ENCODE data around the gene SLC47A1. TPM values are rescaled to one million over a fixed set of nuclear protein-coding genes. Genes with fewer than 3 reads are reported as not detected.
A peak's percentile ranks its signal among the peaks of the same experiment; 100 is the strongest.

Gene SLC47A1
- total and polyA plus RNA-seq, 10 of the 15 experiments (the other 5 are each of a cell fraction or from before 2014, with no cell fraction given), result 0.41 TPM; not detected in 9

DNA sequence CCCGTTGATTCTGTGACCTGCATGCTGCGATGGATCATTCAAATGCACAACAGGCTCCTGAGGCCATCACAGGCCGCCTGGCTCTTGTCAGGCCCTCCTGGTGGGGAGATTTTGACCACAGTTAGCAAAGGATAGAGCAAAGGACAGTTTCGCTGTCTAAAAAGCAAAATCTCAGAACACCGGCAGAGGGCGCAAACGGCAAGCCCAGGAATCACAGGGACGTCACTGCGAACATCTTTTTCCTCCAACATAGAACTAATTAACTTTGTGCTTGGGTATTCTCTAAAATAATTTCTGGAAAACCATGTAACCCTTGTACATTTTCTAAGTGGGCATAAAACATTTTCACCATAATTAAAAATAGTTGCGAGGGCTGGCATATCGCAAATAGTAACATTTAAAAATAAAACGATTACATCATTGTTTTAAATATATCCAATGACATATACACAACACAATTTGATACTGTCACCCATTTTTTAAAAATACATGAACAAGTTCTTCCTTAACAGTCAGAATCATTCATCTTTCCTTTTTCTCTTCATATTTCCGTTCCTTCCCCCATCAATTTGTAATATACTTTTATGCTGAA is 19.7 kb upstream of the SLC47A1 start (continued):
- TF ChIP-seq KLF5 (IDR thresholded peaks at IDR 0.05; ENCODE audit: partially characterized antibody) (no peak), SUPT20H (IDR thresholded peaks at IDR 0.05; ENCODE audit: borderline replicate concordance, control insufficient read depth, low read depth, low read length) (no peak), TAF1 (IDR thresholded peaks at IDR 0.05; ENCODE audit: borderline replicate concordance, low read depth, low read length) (no peak), EGR1 (IDR thresholded peaks at IDR 0.05; ENCODE audit: borderline replicate concordance in 1 of 2, low read depth in 2 of 2, low read length in 2 of 2) (no peak), RAD51 (IDR thresholded peaks at IDR 0.05) (no peak), POLR2AphosphoS5 (IDR thresholded peaks at IDR 0.05; ENCODE audit: low read length) (no peak), NBN (IDR thresholded peaks at IDR 0.05) (no peak), SREBF1 (IDR thresholded peaks at IDR 0.05; ENCODE audit: low read length) (no peak), CBX5 (IDR thresholded peaks at IDR 0.05; ENCODE audit: low read depth) (no peak), JUNB (IDR thresholded peaks at IDR 0.05) (peak; percentile 64), TARDBP (IDR thresholded peaks at IDR 0.05; ENCODE audit: borderline replicate concordance) (no peak), KAT2A (conservative IDR thresholded peaks at IDR 0.05; ENCODE audit: control insufficient read depth, low read depth, low read length) (no peak), HDGF (IDR thresholded peaks at IDR 0.05) (no peak), CREM (IDR thresholded peaks at IDR 0.05; ENCODE audit: low read depth) (peak; percentile 85), SMAD1 (IDR thresholded peaks at IDR 0.05; ENCODE audit: low read depth, partially characterized antibody) (no peak), CREB1 (IDR thresholded peaks at IDR 0.05; ENCODE audit: low read depth) (peak; percentile 59; the same call in 1 of the 2 replicates), RUNX3 (IDR thresholded peaks at IDR 0.05; ENCODE audit: low read length) (0 out of 2 replicates have a peak, but pooled peaks have one; percentile 18), SMC3 (IDR thresholded peaks at IDR 0.05; ENCODE audit: borderline replicate concordance, low read length) (peak; percentile 97), ATF7 (IDR thresholded peaks at IDR 0.05; ENCODE audit: low read depth) (peak; percentile 95), NR2C1 (IDR thresholded peaks at IDR 0.05) (no peak), RB1 (IDR thresholded peaks at IDR 0.05; ENCODE audit: borderline replicate concordance) (0 out of 2 replicates have a peak, but pooled peaks have one; percentile 25), MEF2A (IDR thresholded peaks at IDR 0.05; ENCODE audit: insufficient read depth, low read depth, low read length) (peak; percentile 80), BHLHE40 (IDR thresholded peaks at IDR 0.05; ENCODE audit: borderline replicate concordance in 1 of 2, low read depth in 2 of 2, low read length in 1 of 2) (0 out of 4 replicates have a peak, but pooled peaks of 1 of the 2 experiments have one; percentile 23), EED (IDR thresholded peaks at IDR 0.05; ENCODE audit: low read depth) (no peak), TBL1XR1 (IDR thresholded peaks at IDR 0.05; ENCODE audit: low read depth, low read length) (no peak), GATAD2B (conservative IDR thresholded peaks at IDR 0.05; ENCODE audit: low read depth) (no peak)
- TF ChIP-seq, protein P1, sequence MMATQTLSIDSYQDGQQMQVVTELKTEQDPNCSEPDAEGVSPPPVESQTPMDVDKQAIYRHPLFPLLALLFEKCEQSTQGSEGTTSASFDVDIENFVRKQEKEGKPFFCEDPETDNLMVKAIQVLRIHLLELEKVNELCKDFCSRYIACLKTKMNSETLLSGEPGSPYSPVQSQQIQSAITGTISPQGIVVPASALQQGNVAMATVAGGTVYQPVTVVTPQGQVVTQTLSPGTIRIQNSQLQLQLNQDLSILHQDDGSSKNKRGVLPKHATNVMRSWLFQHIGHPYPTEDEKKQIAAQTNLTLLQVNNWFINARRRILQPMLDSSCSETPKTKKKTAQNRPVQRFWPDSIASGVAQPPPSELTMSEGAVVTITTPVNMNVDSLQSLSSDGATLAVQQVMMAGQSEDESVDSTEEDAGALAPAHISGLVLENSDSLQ (IDR thresholded peaks at IDR 0.05), result no peak
- TF ChIP-seq, protein P2, sequence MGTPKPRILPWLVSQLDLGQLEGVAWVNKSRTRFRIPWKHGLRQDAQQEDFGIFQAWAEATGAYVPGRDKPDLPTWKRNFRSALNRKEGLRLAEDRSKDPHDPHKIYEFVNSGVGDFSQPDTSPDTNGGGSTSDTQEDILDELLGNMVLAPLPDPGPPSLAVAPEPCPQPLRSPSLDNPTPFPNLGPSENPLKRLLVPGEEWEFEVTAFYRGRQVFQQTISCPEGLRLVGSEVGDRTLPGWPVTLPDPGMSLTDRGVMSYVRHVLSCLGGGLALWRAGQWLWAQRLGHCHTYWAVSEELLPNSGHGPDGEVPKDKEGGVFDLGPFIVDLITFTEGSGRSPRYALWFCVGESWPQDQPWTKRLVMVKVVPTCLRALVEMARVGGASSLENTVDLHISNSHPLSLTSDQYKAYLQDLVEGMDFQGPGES (IDR thresholded peaks at IDR 0.05), result no peak
- TF ChIP-seq, protein P3, sequence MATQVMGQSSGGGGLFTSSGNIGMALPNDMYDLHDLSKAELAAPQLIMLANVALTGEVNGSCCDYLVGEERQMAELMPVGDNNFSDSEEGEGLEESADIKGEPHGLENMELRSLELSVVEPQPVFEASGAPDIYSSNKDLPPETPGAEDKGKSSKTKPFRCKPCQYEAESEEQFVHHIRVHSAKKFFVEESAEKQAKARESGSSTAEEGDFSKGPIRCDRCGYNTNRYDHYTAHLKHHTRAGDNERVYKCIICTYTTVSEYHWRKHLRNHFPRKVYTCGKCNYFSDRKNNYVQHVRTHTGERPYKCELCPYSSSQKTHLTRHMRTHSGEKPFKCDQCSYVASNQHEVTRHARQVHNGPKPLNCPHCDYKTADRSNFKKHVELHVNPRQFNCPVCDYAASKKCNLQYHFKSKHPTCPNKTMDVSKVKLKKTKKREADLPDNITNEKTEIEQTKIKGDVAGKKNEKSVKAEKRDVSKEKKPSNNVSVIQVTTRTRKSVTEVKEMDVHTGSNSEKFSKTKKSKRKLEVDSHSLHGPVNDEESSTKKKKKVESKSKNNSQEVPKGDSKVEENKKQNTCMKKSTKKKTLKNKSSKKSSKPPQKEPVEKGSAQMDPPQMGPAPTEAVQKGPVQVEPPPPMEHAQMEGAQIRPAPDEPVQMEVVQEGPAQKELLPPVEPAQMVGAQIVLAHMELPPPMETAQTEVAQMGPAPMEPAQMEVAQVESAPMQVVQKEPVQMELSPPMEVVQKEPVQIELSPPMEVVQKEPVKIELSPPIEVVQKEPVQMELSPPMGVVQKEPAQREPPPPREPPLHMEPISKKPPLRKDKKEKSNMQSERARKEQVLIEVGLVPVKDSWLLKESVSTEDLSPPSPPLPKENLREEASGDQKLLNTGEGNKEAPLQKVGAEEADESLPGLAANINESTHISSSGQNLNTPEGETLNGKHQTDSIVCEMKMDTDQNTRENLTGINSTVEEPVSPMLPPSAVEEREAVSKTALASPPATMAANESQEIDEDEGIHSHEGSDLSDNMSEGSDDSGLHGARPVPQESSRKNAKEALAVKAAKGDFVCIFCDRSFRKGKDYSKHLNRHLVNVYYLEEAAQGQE (IDR thresholded peaks at IDR 0.05; ENCODE audit: low read depth, low read length), result no peak

Data from GM12878 (cell line).